Endometrial microvascular endothelial cells (primary cell): ENCODE results near the gene OR52A1. TPM values are rescaled to one million over a fixed set of nuclear protein-coding genes. Genes with fewer than 3 reads are reported as not detected.
"Not testable (repeated sequence)": the region's sequence is repeated elsewhere in the genome, so short reads cannot be mapped to it uniquely, and the experiment has no call there.

Experiments
- in situ Hi-C: cut with HindIII; loops from 2 replicates; pipeline ENCODE4 v1.10.0; 2017; ENCODE audit warnings: low sequenced_read_pairs, low pct_unique_long_range_greater_than_20kb; ENCODE audit errors: inconsistent ontology term
- total RNA-seq: library from RNA; depleted of rRNA; stranded (reverse); fragments of >200 nt; gene quantifications from one replicate; pipeline ENCODE4 v1.2.3, GENCODE V29; 2015; ENCODE audit errors: inconsistent ontology term

Gene OR52A1
- not detected for total RNA-seq

DNA sequence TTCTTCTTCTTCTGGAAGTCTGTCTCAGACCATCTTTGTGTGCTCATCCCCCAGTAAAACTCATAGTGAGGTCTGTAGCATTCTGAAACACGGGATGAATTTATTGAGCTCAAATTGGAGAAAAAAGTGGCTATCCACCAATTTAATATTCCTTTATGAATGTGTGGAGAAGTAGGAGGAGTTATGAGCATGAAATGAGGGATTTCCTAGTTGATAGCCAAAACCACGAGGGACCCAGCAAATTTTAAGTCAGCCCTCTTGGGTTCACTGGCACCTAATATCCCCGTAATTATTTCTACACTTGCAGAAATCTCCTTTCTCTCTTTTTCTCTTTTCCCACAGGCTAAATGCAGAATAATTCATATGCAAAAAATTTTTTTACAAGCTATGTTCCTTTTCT lies at the start of gene OR52A1:
Gene OR52A1 (minus strand): TSS at position 101 of the 400 bp plus-strand sequence. CDS start 2,388 bp downstream, outside the sequence.
- in situ Hi-C loops: no loop called here

DNA sequence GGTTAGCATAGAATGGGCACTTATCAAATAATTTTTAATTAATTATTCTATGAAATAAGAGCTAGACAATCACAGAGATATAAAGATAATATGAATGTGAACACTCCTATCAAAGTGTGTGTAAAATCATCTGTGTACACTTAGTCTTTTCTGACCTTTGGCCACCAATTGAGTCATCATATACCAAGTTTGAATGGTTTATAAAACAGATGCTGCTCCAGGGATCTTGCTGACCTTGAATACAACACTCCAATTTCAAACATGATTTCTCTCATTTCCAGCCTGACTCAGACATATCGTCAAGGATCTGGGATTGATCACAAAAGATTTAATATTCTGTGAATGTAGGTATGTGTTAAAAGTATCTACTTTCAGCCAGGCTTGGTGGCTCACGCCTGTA lies 48.8 kb upstream of the OR52A1 start:
- in situ Hi-C loops: no loop called here

DNA sequence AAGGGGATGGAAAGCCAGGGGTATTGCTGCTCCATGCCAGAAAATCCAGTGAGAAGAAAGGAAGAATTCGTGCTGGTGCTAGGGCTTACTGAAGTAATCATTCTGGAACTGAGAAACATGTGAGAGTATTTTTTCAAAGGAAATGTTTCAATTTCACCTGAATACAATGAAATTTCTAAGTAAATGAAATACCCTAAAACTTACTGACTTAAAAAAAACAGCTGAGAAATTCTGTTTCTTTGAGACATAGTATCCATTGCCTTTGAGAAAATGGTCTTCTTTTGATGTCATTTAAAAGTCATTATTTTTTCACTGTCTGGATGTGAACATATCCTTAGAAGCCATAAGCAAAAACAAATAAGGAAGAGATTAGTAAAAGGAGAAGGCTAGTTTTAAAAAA lies 46.0 kb upstream of the OR52A1 start, which contains the start of gene OR51V1:
Gene OR51V1 (minus strand): TSS at position 101 of the 400 bp plus-strand sequence. CDS start 0 bp downstream, at position 101.
- in situ Hi-C loops: no loop called here

DNA sequence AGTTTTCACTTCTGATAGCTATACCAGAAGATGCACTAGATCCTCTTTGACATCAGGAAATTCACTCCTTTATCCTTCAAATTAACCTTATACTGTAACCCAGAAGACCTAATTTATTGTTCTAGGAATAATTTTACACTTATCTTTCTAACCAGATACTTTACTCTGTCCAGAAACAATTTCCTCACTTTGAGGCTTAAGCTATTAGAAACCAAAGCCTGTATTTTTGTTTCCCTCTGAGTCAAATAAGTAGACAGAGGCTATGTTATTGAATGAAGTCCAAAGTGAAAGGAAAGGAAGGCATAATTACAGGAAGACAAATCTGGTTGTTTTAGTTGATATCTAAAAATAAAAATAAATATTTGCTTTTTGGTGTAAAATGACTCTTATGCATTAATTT lies 43.7 kb upstream of the OR52A1 start:
- in situ Hi-C loops: no loop called here

DNA sequence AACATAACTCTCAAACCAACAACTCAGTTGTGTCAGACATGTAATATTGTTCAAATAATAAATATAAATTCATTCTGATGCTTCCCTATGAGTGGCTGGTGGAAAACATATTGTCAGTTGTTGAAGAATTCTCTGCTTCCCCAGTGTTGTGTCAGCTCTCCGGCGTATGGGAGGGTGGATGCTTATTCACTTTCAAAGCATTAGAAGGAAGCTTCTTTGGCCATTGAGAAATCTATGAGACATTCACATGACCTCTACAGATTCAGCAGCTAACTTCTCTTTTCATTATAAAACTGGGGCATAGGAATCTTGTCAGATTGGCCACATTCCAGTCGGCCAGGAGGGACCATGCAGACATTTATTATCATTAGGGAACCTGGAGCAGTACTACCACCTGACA lies 43.0 kb upstream of the OR52A1 start:
- in situ Hi-C loops: no loop called here

GRCh38 chr11:5196731-5197130 lies 42.2 kb upstream of the OR52A1 start:
- in situ Hi-C loops: no loop called here

GRCh38 chr11:5196067-5196466 lies 41.5 kb upstream of the OR52A1 start:
- in situ Hi-C loops: no loop called here

DNA sequence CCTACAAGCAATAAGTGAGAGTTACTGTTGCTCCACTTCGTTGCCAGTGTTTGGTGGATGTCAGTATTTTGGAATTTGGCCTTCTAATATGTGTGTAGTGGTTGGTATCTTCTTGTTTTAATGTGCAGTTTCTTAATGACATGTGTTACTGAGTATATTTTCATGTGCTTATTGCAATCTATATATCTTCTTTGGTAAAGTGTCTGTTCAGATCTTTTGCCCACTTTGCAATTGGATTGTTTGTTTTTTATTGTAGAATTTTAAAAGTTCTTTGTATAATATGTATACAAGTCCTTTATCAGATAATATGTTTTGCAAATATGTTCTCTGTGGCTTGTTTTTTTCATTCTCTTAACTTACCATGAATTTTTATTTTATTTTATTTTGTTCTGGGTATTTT lies 38.2 kb upstream of the OR52A1 start:
- in situ Hi-C loops: no loop called here

DNA sequence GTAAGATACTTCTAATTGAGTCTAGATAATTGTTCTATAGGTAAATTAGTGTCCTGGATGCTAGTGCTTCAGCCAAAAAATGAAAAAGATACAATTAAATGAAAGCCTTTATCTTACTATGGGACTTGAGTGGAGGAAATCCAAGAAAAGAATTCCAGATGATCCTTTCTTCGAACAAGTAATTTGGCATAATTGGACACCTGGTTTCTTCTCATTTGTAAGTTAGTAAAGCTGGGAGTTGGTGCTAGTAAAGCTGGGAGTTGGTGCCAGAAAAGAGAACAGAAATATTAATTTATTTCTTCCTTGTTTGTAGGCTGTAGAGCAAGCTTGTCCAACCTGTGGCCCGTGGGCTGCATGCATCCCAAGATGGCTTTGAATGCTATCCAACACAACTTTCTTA lies 33.6 kb upstream of the OR52A1 start:
- in situ Hi-C loops: no loop called here

GRCh38 chr11:5178046-5178837 lies 23.7 kb upstream of the OR52A1 start:
- in situ Hi-C loops: no loop called here

DNA sequence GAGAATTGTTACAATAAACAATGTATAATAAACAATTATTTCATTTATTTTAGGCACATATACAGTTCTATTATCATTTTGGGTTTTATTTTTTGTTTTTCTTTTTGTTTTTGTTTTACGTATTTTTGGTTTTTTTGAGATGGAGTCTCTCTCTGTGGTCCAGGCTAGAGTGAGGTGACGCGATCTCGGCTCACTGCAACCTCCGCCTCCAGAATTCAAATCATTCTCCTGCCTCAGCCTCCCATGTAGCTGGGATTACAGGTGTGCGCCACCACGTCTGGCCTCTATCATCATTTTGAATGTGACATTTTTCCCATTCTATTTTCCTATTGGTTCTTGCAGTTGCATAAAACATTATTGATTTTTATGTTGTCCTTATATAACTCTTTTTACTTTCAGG lies 20.4 kb upstream of the OR52A1 start:
- in situ Hi-C loops: no loop called here

DNA sequence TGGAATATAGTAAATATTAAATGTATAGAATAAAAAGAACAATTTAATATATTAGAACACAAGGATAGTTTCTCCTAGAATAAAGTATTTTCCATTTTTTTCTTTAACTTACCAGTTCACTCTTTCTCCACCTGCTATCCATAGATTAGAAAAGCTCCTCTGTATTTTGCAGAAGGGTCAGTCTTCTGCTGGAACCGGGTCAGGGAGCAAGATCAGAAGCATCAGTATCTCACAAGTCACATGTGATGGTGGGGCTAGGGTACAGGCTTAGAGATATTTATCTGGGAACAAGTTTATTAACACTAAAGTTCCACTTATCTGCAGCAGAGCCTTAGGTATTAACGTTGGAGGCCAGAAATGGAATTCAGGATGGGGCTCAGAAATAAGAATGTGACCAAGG lies 17.3 kb upstream of the OR52A1 start:
- in situ Hi-C loops: no loop called here

DNA sequence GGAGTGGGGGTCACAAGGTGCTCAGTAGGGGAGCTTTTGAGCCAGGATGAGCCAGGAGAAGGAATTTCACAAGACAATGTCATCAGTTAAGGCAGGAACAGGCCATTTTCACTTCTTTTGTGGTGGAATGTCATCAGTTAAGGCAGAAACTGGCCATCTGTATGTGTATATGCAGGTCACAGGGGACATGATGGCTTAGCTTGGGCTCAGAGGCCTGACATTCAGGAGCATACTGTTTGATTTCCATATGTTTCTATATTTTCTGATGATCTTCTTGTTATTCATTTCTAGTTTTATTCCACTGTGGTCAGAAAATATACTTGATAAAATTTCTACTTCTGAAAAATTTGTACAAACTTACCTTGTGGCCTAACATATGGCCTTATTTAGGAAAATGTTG lies 11.3 kb upstream of the OR52A1 start:
- in situ Hi-C loops: not testable (repeated sequence)

GRCh38 chr11:5164807-5165206 lies 10.2 kb upstream of the OR52A1 start:
- in situ Hi-C loops: not testable (repeated sequence)

DNA sequence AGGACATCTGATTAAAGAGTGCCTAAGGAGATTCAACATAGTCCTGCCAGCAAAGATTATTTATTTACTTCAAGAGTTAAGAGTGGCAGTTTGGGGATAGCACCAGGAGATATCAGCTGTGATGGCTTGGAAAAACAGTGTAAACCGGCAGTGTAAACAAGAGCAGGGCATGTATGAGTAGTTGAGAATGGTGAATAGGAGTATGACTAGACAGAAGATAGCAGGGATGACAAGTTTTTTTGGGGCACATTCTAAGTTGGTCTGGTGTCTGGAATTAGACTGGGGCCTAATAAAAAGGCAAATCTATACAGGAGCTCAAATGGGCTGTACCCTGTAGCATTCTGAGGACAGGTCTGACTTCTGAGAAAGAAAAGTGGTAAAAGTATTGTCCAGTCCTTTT lies 6.5 kb upstream of the OR52A1 start:
- in situ Hi-C loops: not testable (repeated sequence)

- in situ Hi-C loops: not testable (repeated sequence)
Observed at GRCh38 chr11:5160217-5160616, 5.7 kb upstream of the OR52A1 start.

DNA sequence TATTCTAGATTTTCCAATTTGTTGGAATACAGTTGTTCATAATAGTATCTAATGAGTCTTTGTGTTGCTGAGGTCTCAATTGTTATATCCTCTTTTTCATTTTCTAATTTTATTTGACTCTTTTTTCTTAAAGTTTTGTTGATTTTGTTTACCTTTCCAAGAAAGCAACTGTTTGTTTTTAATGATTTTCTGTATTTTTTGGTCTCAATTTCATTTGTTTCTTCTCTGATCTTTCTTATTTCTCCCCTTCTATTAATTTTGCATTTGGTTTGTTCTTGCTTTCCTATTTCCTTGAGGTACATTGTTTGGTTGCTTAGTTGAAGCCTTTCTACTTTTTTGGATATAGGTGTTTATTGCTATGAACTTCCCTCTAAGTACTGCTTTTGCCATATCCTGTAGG lies 5.2 kb upstream of the OR52A1 start:
- in situ Hi-C loops: no loop called here

DNA sequence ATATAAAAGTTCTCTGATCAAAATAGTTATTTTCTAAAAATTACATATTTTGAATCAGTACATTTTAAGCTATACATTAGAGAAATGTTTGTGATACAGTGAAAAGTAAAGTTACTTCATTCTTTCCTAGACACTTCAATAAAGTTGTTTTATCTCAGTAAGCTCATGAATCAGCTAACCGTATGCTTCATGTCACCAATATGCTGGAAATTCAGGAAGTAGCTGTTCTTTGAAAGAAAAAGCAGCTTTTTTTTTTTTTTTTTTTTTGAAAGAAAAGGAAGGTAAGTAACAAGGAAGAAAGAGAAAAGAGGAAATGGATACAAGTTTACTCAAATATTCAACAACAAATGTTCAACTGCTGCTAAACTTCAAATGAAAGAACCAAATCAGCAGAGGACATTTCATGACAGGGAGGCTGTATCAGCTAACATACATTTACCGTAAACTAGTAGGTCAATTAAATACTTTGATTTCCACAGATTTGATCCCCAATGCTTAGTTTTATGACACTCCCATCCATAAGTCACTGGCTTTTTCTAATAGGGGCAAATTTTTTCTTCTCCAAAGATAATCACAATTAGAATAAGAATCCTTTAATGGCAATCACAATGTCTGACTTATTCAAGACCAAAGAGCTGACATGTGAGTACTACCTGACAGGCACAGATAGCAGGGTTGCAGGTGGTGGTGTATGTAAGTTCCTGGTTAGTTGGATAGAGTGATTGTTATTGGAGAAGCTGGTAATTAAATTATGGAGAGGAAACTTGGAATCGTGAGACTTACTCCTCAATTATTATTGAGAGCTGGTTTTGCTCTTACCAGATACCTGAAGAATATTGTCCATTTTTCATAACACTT lies 754 bp downstream of the OR52A1 start:
- in situ Hi-C loops: no loop called here

DNA sequence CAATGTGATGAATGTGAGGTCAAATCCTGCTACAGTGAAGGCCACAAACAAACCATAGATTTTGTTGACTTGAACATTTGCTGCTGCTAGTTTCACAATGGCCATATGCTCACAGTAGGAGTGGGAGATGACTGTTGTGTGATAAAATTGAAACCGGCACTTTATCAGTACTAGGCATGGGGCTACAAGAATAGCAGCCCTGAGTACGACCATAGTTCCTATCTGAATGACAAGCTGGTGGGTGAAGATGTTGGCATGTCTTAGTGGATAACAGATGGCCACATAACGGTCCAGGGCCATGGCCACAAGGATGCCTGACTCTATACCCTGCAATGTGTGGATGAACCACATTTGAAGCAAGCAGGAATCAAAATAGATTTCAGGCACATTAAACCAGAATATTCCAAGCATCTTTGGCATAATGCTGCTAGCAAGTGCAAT lies 2.8 kb downstream of the OR52A1 start:
- in situ Hi-C loops: no loop called here

DNA sequence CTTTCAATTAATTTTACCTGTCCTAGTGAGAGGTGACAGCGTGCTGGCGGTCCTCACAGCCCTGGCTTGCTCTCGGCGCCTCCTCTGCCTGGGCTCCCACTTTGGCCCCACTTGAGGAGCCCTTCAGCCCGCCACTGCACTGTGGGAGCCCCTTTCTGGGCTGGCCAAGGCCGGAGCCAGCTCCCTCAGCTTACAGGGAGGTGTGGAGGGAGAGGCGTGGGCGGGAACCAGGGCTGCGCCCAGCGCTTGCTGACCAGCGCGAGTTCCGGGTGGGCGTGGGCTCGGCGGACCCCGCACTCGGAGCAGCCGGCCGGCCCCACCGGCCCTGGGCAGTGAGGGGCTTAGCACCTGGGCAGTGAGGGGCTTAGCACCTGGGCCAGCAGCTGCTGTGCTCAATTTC lies 10.4 kb downstream of the OR52A1 start:
- in situ Hi-C loops: not testable (repeated sequence)
